Spinal cord (tissue), 10 donors: ENCODE results near the gene NRBF2. TPM values are rescaled to one million over a fixed set of nuclear protein-coding genes. Genes with fewer than 3 reads are reported as not detected.

Source experiments
- DNase-seq, 6 donors: peaks; one replicate each; pipeline versions ENCODE4 v3.0.0 to v3.0.0-alpha.2; 2013 to 2015; ENCODE audit warnings: low spot score in 6 of 6, low read depth in 4 of 6
- H3K27ac ChIP-seq: one replicate; pipeline ENCODE4 v1.5.1; 2013; ENCODE audit warnings: low read depth, low read length, control low read depth
- H3K27me3 ChIP-seq: one replicate; pipeline ENCODE4 v1.6.1; 2013; ENCODE audit warnings: low read length; ENCODE audit not compliant: control insufficient read depth, insufficient read depth
- H3K36me3 ChIP-seq: one replicate; pipeline ENCODE4 v1.6.1; 2013; ENCODE audit warnings: low read length; ENCODE audit not compliant: control insufficient read depth, insufficient read depth
- H3K4me1 ChIP-seq: one replicate; pipeline ENCODE4 v1.6.1; 2013; ENCODE audit warnings: low read length; ENCODE audit not compliant: control insufficient read depth, insufficient read depth
- H3K4me3 ChIP-seq: one replicate; pipeline ENCODE4 v1.5.1; 2013; ENCODE audit warnings: low read depth, low read length, control low read depth
- H3K9me3 ChIP-seq: one replicate; pipeline ENCODE4 v1.6.1; 2013; ENCODE audit warnings: low read length; ENCODE audit not compliant: control insufficient read depth, insufficient read depth
- WGBS: methylation state at CpG from one replicate; pipeline ENCODE4 v1.1.5; 2013; ENCODE audit warnings: missing lambda C conversion rate; ENCODE audit not compliant: insufficient coverage; 5-methylcytosine and 5-hydroxymethylcytosine counted together
- polyA plus RNA-seq, 2 donors: library from polyadenylated mRNA; unstranded; fragments of 120-200 nt; gene quantifications; one replicate each; pipeline ENCODE4 v1.2.1, GENCODE V29; 2013; ENCODE audit not compliant: insufficient read length in 2 of 2
- total RNA-seq, 2 donors: library from RNA; depleted of rRNA in 1 of 2; stranded (reverse); fragments of 120-200 nt in 1 of 2; fragments of >200 nt in 1 of 2; gene quantifications; one replicate each; pipeline versions ENCODE4 v1.2.3 to v1.2.4, GENCODE V29; 2013 to 2014
- donor health status: healthy.

Gene NRBF2
- total and polyA plus RNA-seq, 4 donors = 17.8 to 21.0 (median 20.3) TPM

DNA sequence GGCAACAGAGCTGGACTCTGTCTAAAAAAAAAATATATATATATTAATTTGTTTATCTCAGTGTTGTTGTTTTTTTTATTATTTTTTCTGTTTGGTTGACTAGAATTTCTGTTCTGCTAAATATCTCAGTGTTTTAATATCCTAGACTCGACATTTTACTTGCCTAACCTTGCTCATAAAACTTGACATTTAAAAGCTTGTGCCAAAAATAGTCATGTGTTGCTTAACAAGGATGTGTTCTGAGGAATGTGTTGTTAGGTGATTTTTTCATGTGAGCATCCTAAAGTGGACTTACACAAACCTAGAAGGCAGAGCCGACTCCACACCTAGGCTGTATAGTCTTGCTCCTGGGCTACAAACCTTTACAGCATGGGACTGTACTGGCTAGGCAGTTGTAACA is 23.1 kb downstream of the NRBF2 start:
- Histone ChIP-seq H3K27ac (no peak overlapping the region), H3K9me3 (no peaks in the 10 kb centered on the region), H3K4me3 (no peak overlapping the region), H3K27me3 (no peaks in the 10 kb centered on the region), H3K36me3 (peaks cover 6% of the 10 kb centered on the region), H3K4me1 (no peaks in the 10 kb centered on the region)
- no peak for DNase-seq
- no CpG with 5 or more reads among the region's 2 CpGs for WGBS

DNA sequence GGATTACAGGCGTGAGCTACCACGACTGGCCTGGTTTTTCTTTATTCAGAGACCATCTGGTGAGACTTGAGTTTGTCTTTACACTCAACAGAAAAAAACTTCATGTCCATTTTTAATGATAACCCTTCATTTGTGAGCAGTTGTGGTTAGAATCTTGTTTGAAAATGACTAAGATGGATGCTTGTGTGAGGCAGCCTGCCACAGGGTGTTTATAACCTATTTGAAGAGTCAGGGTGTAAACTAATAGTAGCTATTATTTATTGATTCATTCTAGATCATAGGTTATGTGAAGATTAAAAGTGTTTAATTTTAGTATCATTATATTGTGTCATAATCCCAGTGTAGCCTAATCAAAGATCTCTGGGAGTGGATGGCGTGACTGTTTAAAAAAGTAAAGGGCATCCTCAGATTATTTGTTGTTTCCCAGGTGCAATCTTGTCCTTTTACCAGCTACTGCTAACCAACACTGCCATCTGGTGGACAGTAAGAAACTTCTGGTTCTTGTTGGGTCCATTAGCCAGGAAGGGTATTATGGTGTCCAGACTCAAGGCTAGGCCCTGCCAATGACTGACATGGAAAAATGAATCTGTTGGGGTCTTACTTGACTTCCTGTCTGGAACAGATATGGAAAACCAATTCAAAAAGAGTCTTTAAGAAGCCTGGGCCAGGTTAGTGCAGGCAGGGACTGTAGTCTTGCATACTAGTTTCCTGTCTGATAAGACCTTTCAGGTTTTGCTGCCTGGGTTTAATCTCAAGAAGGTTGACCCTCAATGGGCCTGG is 24.9 kb downstream of the NRBF2 start:
- no peak overlapping the region for H3K4me3 ChIP-seq
- H3K36me3 ChIP-seq = peaks cover 2% of the 10 kb centered on the region
- H3K27me3 ChIP-seq = no peaks in the 10 kb centered on the region
- WGBS = no CpG with 5 or more reads among the region's 3 CpGs
- peak; percentile 60 to 95 (median 81) for DNase-seq
- H3K4me1 ChIP-seq = no peaks in the 10 kb centered on the region
- no peak overlapping the region for H3K27ac ChIP-seq
- H3K9me3 ChIP-seq = no peaks in the 10 kb centered on the region

DNA sequence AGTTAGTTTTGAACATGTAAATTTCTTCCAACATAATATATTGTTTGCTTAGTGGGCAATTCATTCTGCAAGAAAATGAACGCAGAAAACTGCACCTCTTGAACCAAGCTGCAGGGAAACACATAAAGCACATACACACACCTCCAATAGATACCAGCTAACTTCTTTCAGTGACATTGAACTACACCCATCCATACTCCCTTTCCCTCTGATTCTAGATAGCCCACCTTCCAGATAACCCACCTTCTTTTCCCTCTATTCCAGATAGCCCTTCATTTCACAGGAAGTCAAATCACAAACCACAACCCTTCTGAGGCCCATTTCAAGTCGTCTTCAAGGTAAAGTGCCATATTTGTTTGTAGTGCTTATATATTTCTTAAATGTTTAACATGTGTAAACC is 28.5 kb downstream of the NRBF2 start:
- Histone ChIP-seq H3K27ac (no peak overlapping the region), H3K4me3 (no peak overlapping the region), H3K4me1 (peaks cover 8% of the 10 kb centered on the region), H3K27me3 (no peaks in the 10 kb centered on the region), H3K36me3 (peaks cover 5% of the 10 kb centered on the region), H3K9me3 (no peaks in the 10 kb centered on the region)
- WGBS = no CpG with 5 or more reads among the region's 2 CpGs
- DNase-seq = no peak

DNA sequence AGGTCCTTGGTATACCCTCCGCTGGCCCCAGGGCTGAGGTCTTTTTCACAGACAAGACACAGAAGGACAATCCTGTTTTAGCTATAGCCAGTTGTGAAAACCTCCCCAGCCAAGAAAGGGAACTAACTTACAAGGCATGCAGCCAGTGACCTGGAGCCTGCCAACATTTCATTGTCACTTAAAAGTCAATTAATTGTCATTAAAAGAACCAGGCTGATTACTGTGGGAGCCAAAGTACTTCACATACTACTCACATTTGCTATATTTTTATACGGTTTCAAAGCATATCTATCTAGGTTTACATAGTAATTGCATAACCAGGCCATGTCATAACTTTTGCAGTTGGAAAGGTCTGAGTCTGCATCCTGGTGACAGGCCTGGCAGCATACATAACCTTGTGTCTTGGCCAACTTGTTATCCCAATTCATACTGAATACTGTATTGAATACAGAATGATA is 31.1 kb downstream of the NRBF2 start:
- 78% methylated on average over 1 of the region's 2 CpGs for WGBS
- Histone ChIP-seq H3K9me3 (no peaks in the 10 kb centered on the region), H3K4me1 (peaks cover 8% of the 10 kb centered on the region), H3K36me3 (peaks cover 5% of the 10 kb centered on the region), H3K27ac (no peak overlapping the region), H3K4me3 (no peak overlapping the region), H3K27me3 (no peaks in the 10 kb centered on the region)
- peak in 3 of 6 donors; percentile 19 to 63 (median 22) for DNase-seq

DNA sequence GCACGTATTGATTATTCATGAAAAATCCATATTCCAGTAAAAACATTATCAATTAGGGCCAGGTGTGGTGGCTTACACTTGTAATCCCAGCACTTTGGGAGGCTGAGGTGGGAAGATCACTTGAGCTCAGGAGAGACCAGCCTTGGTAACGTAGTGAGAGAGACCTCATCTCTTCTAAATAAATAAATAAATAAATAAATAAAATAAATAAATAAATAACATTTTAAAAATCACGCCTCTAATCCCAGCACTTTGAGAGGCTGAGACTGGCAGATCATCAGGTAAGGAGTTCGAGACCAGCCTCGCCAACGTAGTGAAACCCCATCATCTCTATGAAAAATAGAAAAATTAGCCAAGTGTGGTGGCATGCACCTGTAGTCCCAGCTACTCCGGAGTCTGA is 32.1 kb downstream of the NRBF2 start:
- Histone ChIP-seq H3K27ac (no peak overlapping the region), H3K36me3 (peaks cover 5% of the 10 kb centered on the region), H3K9me3 (no peaks in the 10 kb centered on the region), H3K4me1 (peaks cover 8% of the 10 kb centered on the region), H3K27me3 (no peaks in the 10 kb centered on the region), H3K4me3 (no peak overlapping the region)
- 100% methylated on average over 1 of the region's 7 CpGs for WGBS
- DNase-seq = no peak

DNA sequence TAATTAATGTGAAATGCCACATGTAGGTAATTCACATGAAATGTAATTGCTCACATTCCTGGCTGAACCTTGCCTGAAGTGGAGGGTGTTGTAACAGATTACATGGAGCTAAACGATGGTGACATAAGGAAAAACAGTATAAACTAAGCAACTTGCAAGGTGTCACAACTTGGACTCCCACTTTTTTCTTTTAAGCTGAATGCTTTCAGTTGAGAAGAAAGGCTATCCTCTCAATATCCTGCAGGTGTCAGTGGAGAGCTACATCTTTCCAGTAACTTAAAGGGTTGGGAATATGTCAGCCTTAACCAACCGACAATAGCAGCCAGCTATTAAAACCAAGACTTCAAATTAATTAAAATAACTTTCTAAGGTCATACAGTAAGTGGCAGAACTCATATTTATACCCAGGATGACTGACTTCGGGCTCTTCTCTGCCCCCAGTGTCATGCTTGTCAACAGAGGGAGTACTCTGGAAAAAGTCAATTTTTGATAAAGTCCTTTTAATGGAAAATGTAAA is 33.7 kb downstream of the NRBF2 start:
- Histone ChIP-seq H3K4me3 (no peak overlapping the region), H3K36me3 (peaks cover 5% of the 10 kb centered on the region), H3K4me1 (peaks cover 8% of the 10 kb centered on the region), H3K27ac (no peak overlapping the region), H3K9me3 (no peaks in the 10 kb centered on the region), H3K27me3 (no peaks in the 10 kb centered on the region)
- peak; percentile 54 to 94 (median 66) for DNase-seq
- no CpG with 5 or more reads among the region's 3 CpGs for WGBS

DNA sequence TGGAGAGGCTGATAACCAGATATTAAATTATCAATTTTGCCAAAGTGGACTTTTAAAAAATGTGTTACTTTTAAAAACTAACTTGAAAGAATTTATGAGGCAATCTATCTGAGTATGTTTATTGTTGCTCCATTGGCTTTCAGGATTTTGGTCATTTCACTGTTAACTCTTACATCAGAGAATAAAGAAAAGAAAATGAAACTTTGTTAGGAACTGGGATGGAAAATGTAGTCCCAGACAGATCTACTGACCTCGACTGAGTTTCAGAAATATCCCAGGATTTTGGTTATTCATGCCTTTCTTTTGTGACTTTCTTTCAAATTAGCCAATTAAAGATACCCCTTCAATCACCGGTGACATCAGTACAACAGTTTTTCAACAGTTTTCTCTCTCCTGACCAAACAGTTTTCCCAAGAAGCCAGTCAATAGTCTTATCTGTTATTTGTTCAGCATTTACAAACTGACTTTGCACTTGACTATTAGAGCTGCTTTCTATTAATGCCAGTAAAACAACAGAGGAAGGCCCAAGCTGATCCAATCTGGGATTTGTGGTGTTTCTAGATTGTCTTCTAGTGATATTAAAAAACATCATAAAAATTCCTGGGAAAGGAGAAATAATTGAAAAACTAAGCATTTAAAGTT is 35.8 kb downstream of the NRBF2 start:
- H3K27ac ChIP-seq = no peak overlapping the region
- H3K4me1 ChIP-seq = peaks cover 3% of the 10 kb centered on the region
- WGBS = 61% methylated on average over 2 of the region's 2 CpGs
- H3K36me3 ChIP-seq = peaks cover 5% of the 10 kb centered on the region
- no peak for DNase-seq
- no peak overlapping the region for H3K4me3 ChIP-seq
- H3K27me3 ChIP-seq = no peaks in the 10 kb centered on the region
- H3K9me3 ChIP-seq = no peaks in the 10 kb centered on the region

DNA sequence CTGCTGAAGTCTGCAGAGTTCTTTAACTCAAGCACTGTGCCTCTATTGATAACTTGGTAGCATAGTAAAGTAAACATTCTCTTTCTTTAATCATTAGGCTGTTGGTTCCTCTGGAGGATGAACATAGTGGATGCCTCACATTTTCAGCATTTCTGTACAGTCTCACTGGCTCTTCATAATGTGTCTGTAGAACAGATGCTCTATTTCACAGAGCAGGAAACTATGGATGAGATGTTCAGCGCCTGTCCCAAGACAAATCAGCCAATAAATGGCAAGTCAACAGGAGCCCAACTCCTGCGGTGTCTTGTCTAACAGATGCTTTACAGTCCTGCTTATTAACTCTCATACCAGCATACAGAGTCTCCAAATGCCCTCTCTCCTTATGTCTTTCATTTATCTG is 36.5 kb downstream of the NRBF2 start:
- H3K9me3 ChIP-seq = no peaks in the 10 kb centered on the region
- WGBS = 86% methylated on average over 1 of the region's 2 CpGs
- H3K36me3 ChIP-seq = peaks cover 2% of the 10 kb centered on the region
- H3K4me1 ChIP-seq = peaks cover under 1% of the 10 kb centered on the region
- DNase-seq = peak in 1 of 6 donors; percentile 22
- H3K27me3 ChIP-seq = no peaks in the 10 kb centered on the region
- H3K27ac ChIP-seq = no peak overlapping the region
- no peak overlapping the region for H3K4me3 ChIP-seq

DNA sequence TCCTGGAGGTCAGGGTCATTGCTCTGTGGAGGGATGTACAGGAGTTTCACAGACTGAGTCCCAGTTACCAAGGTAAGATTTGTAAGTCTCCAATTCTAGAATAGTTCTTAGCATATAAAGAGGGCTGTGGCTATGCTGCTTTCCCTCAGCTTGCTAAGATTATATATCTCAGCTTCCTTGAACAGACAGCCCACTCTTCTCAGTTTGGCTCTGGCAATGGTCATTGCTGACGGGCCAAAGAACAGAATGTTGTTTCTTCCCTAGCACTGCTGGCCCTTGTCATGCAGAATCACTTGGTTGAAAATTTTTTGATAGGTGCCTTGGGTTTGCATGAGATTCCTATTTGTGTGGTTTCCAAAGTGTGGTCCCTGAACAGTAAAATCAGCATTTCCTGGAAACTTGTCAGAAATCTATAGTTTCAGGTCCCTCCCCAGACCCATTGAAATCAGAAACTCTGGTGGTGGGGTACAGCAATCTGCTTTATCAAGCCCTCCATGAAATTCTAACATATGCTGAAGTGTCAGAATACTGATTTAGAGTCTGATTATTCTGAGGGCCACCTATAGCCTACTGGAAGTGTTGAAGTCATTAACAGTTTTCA is 38.2 kb downstream of the NRBF2 start:
- H3K27me3 ChIP-seq = no peaks in the 10 kb centered on the region
- no peaks in the 10 kb centered on the region for H3K4me1 ChIP-seq
- no CpG with 5 or more reads among the region's 1 CpG for WGBS
- peak in 1 of 6 donors; percentile 36 for DNase-seq
- H3K36me3 ChIP-seq = no peaks in the 10 kb centered on the region
- H3K4me3 ChIP-seq = no peak overlapping the region
- peak overlapping the region; percentile 19 for H3K27ac ChIP-seq
- H3K9me3 ChIP-seq = no peaks in the 10 kb centered on the region
